Raji (cell line): Measurements from ENCODE around the gene POR.

ENCODE experiments used
- POLR2A ChIP-seq: IDR thresholded peaks from 2 replicates; pipeline ENCODE4 v1.6.1; 2011; ENCODE audit warnings: low read depth, low read length, control low read depth; ENCODE audit not compliant: insufficient read depth

POR gene

DNA sequence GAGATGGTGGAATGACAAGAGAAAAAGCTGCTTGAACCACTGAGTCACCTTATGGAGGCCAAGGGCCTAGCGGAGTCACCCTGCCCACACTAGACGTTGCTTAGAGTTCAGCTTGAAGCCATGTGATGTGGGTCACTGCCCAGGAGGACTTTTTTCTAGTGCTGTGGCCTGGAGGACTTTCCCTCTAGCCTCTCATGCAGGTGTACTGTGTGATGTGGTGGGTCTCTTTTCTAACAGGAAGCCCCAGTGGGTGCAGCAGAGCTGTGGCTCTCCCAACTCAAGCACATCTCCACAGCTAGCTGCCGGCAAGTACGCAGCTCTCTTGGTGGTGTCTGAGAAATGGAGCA is 13.6 kb downstream of the POR start:
- no peak for TF ChIP-seq POLR2A

DNA sequence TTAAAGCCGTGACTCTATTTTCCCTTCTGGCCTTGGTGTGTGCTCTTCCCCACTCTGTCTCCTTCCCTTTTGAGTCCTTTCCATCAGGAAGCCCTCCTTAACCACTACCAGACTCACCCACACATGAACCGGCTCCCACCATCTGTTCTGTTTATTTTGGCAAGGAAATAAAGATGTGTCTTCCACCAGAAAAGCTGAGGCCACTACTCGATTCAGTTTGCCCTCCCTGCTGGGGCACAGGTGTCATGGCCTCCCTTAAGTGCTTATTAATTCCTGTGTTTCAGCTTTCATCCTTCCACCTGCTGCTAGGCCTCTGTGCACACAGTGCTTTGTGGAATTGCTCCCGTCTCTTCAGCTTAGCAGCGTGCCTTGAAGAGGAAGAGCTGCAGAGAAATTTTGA is 16.7 kb downstream of the POR start:
- no peak for TF ChIP-seq POLR2A

DNA sequence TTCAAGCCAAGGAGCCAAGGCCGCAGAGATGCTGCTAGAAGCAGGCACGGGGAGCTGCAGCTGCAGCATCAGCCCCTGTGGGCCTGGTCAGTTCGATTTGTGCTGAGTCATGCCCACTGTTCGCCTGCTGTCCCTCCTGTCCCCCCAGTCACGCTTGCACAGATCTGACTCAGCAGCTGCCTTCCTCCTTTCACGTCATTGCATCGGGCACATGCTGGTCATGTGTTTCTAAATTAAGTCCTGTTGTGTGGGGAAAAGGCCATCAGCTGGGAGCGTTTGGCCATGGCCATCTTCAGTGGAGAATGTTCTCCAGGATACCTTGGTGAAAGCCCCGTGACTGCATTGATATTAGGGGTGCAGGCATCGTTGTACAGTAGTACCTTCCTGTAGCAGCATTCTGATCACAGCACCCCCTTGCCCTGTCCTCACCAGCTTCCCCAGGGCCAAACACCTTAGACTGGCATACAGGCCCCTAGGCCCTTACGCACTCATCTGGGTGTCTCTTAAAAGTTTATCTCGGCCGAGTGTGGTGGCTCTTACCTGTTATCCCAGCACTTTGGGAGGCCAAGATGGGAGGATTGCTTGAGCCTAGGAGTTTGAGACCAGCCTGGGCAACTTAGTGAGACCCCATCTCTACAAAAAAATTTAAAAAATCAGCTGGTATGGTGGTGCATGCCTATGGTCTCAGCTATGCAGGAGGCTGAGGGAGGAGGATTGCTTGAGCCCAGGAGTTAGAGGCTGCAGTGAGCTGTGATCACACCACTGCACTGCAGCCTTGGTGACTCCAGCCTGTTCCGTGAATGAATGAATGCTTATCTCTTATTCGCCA is 23.2 kb downstream of the POR start:
- no peak for TF ChIP-seq POLR2A

DNA sequence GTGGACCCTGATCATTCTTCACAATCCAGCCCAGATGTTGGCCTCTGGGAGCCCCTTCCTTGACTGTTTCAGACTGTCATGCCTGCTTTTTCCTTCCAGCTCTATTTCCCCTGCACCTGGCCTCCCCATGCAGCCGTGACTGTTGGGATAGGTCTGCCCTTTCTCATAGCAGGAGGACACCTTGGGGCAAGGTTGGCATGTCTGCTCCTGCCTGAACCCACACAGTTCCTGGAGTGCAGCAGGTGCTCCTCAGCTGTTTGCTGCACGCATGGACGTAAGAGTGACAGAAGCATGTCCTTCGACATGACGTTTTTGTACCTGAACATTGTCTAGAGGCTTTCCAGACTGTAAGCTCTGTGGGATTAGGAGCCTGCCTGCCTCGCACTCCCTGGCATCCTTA is 24.0 kb downstream of the POR start:
- no peak for TF ChIP-seq POLR2A

DNA sequence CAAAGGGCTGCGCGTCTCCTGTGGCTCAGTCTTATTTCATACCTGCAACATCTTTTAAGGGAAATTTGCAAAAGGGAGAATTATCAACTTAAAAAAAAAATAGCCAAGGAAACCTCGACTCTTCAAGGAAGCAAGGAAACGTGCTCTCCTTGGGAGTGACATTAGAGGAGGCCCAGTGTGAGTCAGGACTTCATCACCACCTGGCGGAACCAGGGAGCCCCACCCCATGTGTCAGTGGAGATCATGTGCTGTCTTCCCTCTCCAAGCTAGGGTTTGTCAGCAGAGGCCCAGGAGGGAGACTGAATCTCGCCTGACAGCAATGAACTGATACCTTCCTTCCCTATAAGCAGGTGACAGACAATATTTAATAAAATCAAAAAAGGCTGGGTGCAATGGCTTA is 28.9 kb downstream of the POR start:
- no peak for TF ChIP-seq POLR2A

DNA sequence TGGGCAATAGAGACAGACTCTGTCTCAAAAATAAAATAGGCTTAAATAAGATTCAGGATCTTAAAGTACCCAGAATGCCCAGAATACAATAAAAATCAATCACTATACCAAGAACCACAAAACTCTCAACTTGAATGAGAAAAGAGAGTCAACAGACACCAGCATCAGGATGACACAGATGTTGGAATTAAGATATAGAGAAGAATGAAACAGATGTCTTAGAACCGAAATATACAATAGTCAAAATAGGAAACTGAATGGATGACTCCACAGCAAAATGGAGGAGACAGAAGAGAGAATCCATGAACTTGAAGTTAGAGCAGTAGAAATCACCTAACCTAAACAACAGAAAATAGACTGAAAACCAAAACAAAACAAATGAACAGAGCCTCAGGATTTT is 29.6 kb downstream of the POR start:
- no peak for TF ChIP-seq POLR2A

DNA sequence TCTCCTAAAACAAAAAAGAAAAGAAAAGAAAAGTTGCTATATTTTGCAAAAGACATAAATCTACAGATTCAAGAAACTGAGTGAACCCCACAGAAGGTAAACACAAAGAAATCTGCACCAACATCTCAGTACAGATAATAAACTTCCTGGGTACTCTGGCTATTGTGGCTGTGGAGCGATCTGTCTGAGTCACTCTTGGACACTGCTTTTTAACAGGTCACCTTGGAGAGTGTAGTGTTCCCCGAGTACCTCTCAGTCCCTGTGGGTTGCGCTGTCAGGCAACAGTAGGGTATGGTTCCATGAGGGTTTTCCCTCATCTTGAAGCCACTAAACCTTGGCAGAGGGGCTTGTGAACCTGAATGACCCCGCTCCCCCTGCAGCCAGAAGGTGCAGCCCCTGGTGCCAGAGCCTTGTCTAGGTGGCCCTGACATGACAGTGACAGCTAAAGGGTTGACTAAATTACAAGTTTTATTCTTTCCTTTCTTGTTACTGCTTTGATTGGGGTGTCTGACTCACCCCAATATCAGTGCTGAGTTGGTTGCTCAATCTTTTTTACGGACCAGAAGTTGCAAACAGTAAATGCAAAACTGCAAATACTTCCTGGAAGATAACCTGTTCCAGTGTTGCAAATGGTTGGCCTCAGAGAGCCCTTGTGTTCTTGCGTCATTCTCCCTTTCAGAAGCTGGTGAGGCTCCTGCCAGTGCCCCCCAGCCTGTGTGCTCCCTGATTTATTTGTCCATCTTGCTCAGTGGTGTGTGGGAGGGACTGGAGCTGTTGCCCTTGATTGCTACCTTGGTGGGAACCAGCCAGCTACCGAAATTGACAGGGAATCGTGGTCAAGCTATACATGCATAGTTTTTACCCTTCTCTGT is 30.6 kb downstream of the POR start:
- TF ChIP-seq POLR2A: no peak

DNA sequence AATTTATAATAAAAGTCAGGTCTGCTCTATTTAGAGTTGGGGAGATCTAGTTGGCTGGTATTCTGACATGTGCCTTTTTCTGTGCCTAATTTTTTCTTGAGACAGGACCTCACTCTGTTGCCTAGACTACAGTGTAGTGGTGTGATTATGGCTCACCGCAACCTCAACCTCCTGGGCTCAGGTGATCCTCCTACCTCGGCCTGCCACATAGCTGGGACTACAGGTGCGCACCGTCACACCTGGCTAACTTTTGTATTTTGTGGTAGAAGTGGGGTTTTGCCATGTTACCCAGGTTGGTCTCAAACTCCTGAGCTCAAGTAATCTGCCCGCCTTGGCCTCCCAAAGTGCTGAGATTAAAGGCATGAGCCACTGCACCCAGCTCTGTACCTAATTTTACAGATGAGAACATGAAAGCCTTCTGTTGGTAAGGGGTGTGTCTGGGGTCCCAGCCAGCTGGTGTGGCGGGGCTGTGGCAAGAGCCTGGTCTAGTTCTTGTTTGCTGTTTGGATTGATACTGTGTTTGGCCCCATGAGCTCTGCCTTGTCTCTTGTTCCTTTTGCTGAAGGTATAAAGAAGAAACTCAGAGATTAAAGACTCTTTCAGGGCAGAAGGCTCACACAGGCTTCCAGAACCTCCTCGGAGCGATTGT is 31.4 kb downstream of the POR start:
- no peak for TF ChIP-seq POLR2A

DNA sequence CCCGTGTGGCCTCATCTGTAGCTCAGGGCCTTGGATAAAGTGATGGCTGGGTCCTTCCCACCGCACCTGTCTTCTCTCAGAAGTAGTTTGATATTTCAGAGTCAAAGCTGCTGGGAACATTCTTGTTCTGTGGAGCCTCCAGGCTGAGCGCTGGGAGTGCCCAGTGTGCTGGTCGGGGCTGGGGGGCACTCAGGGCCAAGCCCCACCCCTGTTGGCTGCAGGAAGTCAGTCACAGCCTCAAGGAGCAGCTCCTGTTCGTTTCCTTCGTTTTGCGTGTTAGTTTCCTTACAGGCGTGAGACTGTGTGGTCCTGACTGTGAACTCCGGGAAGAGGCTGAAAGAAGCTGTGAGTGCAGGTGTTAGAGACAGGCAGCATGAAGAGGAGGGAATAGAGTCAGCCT is 33.2 kb downstream of the POR start:
- no peak for TF ChIP-seq POLR2A

DNA sequence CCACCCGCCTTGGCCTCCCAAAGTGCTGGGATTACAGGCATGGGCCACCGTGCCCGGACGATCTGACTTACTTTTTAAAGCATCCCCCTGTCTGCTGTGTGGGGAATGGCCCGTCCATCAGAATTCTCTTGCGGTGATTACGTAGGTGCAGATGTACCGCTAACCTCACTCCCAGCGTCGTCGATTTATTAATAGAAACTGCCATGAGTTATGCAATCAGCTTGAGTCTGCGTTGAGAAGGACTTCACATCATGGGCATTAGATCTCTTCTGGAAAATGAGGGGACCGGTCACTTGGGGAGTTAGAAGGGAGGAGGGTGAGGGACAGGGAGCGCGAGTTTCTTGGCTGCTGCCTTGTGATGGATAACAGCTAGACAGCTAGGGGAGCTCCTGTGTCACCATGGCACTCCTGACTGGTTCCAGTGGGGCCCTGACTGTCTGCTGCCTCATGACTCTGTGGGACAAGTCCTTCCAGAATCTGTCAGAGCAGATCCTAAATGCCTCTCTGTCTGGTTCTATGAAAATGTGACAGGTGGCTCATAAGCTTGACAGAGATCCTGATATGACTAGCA is 35.2 kb downstream of the POR start:
- TF ChIP-seq POLR2A: no peak

DNA sequence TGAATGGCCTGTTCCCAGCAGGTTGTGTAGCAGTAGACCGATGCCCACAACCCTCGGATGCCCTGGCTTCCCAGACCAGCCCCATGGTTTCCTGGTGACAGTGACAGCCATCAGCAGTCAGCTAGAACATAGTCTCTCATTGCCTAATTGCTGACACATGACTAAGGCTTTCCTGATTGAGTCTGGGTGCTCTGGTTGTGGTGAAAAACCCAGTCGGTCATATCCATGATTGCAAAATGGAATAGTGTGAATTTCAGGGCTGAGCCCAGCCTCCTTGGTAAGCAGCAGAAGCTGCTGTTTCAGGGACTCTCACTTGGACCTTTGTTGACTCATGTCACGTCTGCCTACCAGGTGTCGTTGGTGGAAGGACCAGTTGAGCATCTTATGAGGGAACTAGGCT is 36.6 kb downstream of the POR start:
- no peak for TF ChIP-seq POLR2A

DNA sequence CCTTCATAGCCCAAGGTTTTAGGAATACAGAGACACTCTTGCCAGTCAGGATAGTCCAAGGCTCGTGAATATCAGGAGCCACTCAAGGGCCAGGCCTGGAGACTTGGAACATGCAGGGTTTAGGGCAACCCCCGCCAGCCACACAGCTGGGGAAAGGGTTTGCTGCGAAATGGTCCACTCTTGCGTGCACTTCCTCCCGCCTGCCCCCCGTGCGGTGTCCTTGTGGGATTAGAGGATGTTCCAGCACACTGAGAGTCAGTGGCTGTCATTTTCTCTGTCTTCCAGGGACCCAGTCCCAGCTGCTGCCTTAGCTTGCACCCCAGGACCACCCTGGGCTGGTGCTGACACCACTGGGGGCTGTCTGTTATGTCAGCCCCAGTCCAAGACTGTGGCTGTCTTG is 38.5 kb downstream of the POR start:
- no peak for TF ChIP-seq POLR2A

DNA sequence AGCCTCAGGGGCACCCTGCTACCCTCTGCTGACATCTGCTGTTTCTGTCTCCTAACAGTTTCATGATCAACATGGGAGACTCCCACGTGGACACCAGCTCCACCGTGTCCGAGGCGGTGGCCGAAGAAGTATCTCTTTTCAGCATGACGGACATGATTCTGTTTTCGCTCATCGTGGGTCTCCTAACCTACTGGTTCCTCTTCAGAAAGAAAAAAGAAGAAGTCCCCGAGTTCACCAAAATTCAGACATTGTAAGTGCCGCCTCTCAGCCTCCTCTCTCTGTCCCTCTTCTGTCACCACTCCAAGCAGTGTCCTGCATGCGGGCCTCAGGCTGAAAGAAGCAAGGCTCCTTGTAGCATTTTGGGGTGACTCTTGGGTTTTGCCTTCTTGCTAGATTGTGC is 39.0 kb downstream of the POR start:
- TF ChIP-seq POLR2A: no peak

DNA sequence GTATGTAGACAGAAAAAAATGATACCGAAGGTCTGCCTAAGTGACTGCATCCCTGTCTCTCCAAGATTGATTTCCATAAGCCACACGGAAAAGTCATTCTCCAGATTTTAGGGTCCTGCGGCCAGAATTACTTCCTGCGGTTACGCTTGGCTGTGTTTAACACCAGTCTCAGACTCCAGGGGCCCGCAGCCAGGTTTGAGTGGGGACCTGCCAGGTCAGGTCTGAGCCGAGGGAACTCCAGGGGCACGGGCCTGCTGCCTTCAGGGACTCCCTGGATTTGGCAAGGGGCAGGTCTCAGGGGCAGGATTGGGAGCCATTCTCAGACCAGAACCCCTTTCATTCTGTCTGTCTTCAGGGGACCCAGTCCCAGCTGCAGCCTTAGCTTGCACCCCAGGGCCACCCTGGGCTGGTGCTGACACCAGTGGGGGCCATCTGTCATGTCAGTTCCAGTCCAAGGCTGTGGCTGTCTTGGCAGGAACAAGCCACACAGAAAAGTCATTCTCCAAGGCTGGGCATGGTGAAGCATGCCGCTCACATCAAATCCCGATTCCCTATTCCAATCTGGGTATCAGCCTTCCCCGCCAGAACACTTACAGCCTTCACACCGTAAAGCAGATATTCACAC is 40.5 kb downstream of the POR start:
- no peak for TF ChIP-seq POLR2A
